NCI-H187 (cell line): Measurements from ENCODE around the gene NHERF1.

Experiments
- DNase-seq, 2 experiments: peaks; one replicate each; lab custom pipeline; 2025; lab: John Stamatoyannopoulos, UW

Gene NHERF1

DNA sequence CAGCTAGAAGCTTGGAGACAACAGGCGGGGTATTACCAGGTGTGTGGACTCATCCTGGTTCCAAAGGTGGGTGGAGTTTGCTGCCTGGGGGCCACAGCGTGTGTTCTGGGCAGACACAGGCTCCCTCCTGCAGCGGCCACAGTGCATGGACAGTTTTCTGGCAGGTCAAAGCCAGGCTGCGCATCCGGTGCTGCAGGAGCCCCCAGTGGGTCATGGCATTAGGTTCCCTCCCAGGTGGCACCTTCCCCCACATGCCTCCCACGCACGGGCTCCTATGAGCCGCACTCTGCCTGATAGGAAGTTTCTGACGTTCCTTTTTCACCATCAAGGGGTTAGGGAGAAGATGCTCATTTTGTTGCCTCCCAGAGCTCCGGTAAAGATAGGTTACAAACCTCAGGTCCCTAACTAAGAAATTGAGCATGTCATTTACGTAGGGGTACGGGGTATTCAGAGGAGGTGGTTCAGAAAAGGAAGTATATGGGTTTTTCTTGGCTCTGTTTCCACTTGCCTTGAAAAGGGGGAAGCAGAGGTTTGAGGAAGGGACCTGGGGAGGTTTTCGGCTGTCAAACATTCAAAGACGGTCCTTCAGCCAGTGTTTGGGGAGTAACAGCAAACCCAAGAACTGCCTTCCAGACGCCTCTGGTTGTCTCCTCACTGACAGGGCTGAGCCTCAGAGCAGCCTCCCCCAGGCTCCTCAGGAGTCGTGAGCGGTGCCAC lies 60.4 kb downstream of the NHERF1 start:
- DNase-seq, result no peak

DNA sequence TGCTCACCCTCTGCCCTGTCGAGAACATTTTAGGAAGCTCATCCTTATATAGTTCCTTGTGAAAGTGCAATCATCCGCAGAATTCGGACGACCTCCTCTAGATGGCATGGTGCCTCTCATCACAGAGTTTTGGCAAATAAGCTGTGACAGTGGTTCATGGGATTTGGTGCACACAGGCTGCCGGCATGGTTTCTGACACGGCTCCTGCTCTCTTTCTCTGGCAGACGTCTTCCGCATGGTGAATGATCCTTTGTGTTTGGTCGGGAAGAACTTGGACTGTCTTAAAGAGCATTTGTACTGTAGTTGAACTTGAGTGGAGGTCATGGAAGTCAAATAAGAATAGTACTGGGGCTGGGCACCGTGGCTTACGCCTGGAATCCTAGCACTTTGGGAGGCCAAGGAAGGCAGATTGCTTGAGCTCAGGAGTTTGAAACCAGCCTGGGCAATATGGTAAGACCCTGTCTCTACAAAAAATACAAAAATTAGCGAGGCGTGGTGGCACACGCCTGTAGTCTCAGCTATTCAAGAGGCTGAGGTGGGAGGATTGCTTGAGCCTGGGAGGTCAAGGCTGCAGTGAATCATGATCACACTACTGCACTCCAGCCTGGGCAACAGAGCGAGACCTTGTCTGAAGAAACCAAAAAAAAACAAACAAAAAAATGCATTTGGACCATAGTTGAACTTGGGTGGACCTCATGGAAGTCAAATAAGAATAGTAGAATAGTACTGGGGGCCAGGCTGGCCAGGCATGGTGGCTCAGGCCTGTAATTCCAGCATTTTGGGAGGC lies 62.5 kb downstream of the NHERF1 start:
- no peak for DNase-seq

DNA sequence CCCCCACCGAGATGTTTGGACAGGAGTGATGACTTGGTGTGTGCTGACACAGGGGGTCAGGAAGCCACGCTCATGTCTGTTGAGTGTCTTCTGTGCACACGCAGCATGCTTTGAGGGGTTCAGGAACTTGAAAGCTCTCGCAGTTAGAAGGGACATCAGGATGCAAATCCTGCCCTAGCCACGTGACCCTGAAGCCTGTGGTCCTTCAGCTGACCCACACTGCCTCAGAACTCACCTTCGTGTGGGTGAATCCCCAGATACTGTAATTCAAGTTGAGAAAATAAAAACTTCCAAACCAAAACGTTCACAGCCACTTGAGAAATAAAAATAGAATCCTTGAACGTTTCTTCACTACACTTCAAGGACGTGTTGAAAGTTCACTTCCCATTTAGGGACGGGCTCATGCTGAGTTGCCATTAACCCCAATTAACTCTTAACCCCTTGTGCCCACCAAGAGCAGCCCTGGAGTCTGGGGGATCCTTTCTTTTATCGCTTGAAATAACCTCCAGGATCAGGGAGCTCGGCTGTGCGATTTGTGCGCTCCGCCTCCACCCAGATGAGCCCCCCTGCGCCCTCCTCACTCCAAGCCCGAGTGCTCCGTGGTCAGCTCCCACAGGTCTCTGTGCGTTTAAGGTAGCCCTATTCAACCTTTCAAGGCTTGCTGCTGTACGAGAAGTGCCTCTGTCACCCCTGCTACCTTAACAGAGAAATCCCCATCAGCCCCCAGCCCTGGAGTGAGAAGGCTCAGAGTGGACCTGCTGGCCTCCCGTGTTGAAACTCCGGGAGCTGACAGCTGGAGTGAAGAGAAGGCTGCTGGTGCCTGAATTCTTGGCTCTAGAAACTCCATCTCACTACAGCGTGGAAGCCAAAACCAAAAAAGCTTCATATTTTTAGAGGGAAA lies 63.9 kb downstream of the NHERF1 start:
- no peak for DNase-seq

DNA sequence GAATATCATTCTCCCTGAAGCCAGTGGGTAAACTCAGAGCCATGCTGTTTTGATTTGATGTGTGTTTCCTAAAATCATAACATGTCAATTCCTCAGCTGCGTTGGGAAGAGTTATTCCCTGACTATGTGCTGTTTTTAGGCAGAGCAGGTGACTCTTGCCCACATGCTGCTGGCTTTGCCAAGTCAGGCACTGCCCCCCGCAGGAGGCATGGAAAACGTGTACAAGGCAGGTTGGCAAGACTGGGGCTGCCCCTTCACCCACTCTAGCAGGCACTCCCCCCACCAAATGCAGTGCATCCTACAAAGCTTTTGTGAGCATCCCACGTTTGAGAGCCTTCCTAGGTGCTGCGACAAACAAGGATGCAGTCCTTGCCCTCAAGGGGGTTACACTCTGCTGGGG lies 66.0 kb downstream of the NHERF1 start:
- DNase-seq, result no peak

DNA sequence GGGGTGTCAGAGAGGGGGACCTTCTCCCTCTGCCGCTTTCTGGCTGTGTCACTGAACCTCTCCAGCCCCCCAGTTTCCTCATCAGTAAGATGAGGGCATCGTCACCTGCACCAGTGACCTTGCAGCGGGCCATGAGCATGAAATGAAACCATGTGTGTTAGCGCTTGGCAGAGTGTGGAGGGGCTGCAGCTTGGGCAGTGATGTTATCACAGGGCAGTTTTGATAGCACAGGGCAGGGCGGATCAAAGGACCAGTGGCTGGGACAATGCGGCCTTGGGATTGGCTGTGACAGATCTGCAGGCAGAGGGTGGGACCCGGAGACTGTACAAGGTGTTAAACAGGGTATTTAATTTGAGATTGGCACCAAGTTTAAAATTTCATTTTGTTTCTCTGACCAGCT lies 66.6 kb downstream of the NHERF1 start:
- no peak for DNase-seq

DNA sequence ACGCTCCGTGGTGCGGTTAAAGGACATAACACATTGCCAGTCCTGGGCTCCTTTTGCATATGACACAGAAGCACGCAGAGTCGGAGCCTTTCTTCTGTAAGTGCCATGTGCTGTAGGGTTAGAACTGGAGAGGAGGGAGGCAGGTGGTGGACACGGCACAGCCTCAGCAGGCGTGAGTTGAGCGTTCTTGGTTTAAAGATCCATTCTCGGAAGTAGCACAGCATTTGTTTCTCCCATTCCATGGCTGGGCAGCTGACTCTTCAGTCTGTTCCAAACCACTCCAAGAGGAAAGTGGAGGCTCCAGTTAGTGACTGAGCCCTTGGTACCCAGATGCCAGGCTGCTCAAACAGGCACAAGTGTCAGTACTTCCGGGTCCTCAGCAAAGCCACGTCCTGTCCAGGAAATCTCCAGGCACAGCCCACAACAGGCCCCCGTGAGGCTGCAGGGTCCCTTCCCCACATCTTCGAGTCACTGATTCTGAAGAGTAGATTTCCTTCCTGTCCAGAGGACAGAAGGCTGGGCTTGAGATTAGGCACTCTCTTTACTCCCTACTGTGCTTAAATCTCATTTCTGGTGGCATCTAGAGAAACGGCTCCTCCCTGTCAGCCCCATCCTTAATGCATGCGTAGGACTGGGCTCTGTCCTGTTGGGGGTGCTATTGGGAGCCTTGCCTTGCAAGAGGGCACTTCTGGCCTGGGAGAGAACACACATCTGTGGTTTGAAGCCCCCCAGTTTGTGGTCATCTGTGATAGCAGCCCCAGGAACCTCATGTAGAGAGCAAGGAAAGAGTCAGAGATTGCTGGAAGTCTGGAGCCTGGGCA lies 67.3 kb downstream of the NHERF1 start:
- no peak for DNase-seq

DNA sequence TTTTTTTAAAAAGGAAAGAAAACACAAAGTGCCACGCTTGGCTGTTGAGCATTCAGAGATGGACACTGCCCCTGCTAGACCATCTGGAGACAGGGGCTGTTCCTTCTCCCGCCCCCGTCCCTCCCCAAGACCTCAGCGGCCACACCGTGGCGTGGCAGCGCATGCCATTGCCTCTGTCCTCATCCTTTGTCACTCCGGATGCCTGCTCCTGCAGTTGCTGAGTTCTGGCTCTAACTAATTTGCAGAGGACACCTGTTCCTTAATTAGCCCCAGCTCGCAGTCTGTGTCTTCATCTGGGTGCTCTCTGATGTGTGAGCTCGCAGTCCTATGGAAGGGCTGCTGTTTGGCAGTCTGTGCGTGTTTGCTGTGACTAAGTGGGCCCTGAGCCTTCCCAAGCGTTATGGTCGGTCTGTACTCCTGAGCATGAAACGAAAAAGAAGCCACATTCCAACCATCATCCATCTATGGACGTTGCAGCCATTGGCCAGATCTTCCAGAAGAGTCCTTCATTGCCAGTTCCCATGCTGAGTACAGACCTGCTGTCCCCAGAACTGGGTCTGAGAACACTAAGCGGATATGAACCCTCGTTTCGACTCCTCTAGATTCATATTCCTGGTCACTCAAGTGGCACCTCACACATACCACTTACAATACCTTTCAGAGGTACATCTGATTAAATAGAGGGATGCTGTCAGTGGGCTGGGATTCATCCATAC lies 68.6 kb downstream of the NHERF1 start:
- DNase-seq, result no peak

DNA sequence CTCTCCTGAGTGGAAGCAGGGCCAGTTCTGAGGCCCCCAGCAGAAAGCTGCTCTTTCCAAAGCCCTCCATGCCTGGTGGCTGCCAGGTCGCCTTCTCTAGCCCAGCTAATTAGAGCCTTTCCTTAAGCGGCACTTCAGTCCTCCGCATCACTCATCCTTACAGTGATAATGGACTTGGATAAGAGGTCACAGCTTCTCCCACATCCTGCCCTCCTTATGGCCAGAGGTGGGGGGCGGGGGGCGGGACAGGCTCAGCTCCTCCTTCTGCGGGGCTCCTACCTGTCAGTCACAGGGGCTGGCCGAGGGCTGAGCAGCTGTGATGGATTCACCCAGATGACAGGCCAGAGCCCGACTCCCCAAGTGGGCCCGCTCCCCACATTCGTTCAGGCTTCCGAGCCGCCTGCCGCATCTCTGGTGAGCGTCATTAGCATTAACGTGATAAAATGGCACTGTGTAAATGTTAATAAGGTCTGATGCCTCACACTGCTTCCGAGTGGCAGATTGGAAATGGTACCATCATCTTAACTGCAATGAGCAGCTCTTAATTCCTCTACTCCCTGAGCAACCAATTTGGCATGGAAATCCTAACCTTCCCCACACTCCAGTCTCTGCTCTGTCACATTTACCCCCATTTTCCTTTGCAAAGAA lies 70.0 kb downstream of the NHERF1 start:
- DNase-seq, result no peak
